Keratinocyte (primary cell): ENCODE data around the gene GRAMD1A. TPM values are rescaled to one million over a fixed set of nuclear protein-coding genes. Genes with fewer than 3 reads are reported as not detected.

ENCODE experiments used
- DNase-seq: peaks from one replicate; pipeline ENCODE4 v3.0.0-alpha.2; 2011; ENCODE audit warnings: low read depth, missing footprints, low spot score
- FAIRE-seq: peaks from 2 replicates; lab custom pipeline; 2011; peaks lifted over from hg19 to GRCh38; lab: Jason Lieb, UNC
- H2AFZ ChIP-seq: 2 replicates; pipeline ENCODE4 v1.6.0; 2012; ENCODE audit warnings: low read length, control low read depth, inconsistent platforms; ENCODE audit not compliant: control insufficient read depth
- H3K27ac ChIP-seq: 2 replicates; pipeline ENCODE4 v1.5.1; 2011; ENCODE audit warnings: low read length; ENCODE audit not compliant: control insufficient read depth, insufficient read depth
- H3K27me3 ChIP-seq: 3 replicates; pipeline ENCODE4 v1.6.0; 2011; ENCODE audit warnings: low read length; ENCODE audit not compliant: control insufficient read depth, insufficient read depth; ENCODE audit errors: extremely low read depth
- H3K36me3 ChIP-seq, 2 experiments: 2 replicates in 1 of 2; 3 replicates in 1 of 2; pipeline ENCODE4 v1.5.1; 2011; ENCODE audit warnings: low read length in 2 of 2, mild to moderate bottlenecking in 1 of 2; ENCODE audit not compliant: control insufficient read depth in 2 of 2, insufficient read depth in 2 of 2; ENCODE audit errors: extremely low read depth in 1 of 2
- H3K4me1 ChIP-seq: 3 replicates; pipeline ENCODE4 v1.5.1; 2011; ENCODE audit warnings: low read length; ENCODE audit not compliant: control insufficient read depth, insufficient read depth; ENCODE audit errors: extremely low read depth
- H3K4me2 ChIP-seq: 3 replicates; pipeline ENCODE4 v1.6.0; 2011; ENCODE audit warnings: low read depth, low read length; ENCODE audit not compliant: control insufficient read depth, insufficient read depth; ENCODE audit errors: extremely low read depth
- H3K4me3 ChIP-seq, 3 experiments: fragments of 200-600 bp in 1 of 3; sonication (generic) in 1 of 3; 2 replicates in 2 of 3; 3 replicates in 1 of 3; pipeline ENCODE4 v1.5.1; 2011 to 2016; ENCODE audit warnings: low read length in 3 of 3, mild to moderate bottlenecking in 3 of 3, control low read depth in 2 of 3, inconsistent platforms in 1 of 3, low read depth in 1 of 3, mixed read lengths in 1 of 3, mixed run types in 1 of 3, moderate library complexity in 1 of 3; ENCODE audit not compliant: control insufficient read depth in 2 of 3, insufficient read depth in 2 of 3; ENCODE audit errors: extremely low read depth in 1 of 3
- H3K79me2 ChIP-seq: 2 replicates; pipeline ENCODE4 v1.6.0; 2012; ENCODE audit warnings: low read length; ENCODE audit not compliant: control insufficient read depth, insufficient read depth
- H3K9ac ChIP-seq: 3 replicates; pipeline ENCODE4 v1.6.0; 2011; ENCODE audit warnings: low read length; ENCODE audit not compliant: control insufficient read depth, insufficient read depth; ENCODE audit errors: extremely low read depth
- H3K9me1 ChIP-seq: 3 replicates; pipeline ENCODE4 v1.6.0; 2011; ENCODE audit warnings: low read length; ENCODE audit not compliant: control insufficient read depth, insufficient read depth; ENCODE audit errors: extremely low read depth
- H3K9me3 ChIP-seq: 2 replicates; pipeline ENCODE4 v1.5.1; 2012; ENCODE audit warnings: low read depth, low read length; ENCODE audit not compliant: control insufficient read depth
- H4K20me1 ChIP-seq: 3 replicates; pipeline ENCODE4 v1.6.0; 2011; ENCODE audit warnings: low read length; ENCODE audit not compliant: control insufficient read depth, insufficient read depth; ENCODE audit errors: extremely low read depth
- CTCF ChIP-seq, 3 experiments: IDR thresholded peaks in 1 of 3; conservative IDR thresholded peaks in 1 of 3; optimal IDR thresholded peaks in 1 of 3; 2 replicates in 2 of 3; 3 replicates in 1 of 3; pipeline versions ENCODE3 to v1.5.1; 2011; ENCODE audit warnings: low read length in 3 of 3, mild to moderate bottlenecking in 3 of 3, moderate library complexity in 2 of 3, control low read depth in 1 of 3, inconsistent platforms in 1 of 3; ENCODE audit not compliant: insufficient read depth in 2 of 3; ENCODE audit errors: extremely low read depth in 1 of 3
- EZH2 ChIP-seq: IDR thresholded peaks from one replicate; pipeline ENCODE4 v1.6.1; 2012; ENCODE audit warnings: inconsistent platforms, mild to moderate bottlenecking, low read length, moderate library complexity
- dilution Hi-C: fragments of 300-500 bp; cut with MboI; formaldehyde crosslinking; loops from one replicate; pipeline ENCODE4 v1.7.0; 2020; ENCODE audit warnings: low sequenced_read_pairs; ENCODE audit not compliant: extremely low pct_ligation_motif_present
- polyA plus RNA-seq, 5 experiments: library from polyadenylated mRNA; depleted of rRNA in 3 of 5; stranded (reverse) in 3 of 5; stranded (forward) in 1 of 5; unstranded in 1 of 5; fragments of >200 nt; gene quantifications; 1 replicate in 1 of 5; 2 replicates in 3 of 5; 3 replicates in 1 of 5; pipeline versions ENCODE4 v1.2.1 to v1.2.3, GENCODE V29; 2011 to 2012; ENCODE audit warnings: missing spikeins in 2 of 5, low read depth in 1 of 5, low replicate concordance in 1 of 5

GRAMD1A gene
- polyA plus RNA-seq, 1 donor (not counting 4 experiments of a cell fraction or from before 2014, with no cell fraction given) = 24.6 TPM

- Histone ChIP-seq H3K4me1 (peaks cover 5% of the 10 kb centered on the region), H3K36me3 (no peaks in the 10 kb centered on the region), H3K9ac (no peak overlapping the region), H3K4me2 (no peak overlapping the region), H3K27me3 (no peaks in the 10 kb centered on the region), H3K4me3 (no peak overlapping the region), H4K20me1 (no peaks in the 10 kb centered on the region), H2AFZ (no peak overlapping the region), H3K9me1 (no peaks in the 10 kb centered on the region), H3K79me2 (no peaks in the 10 kb centered on the region), H3K27ac (no peak overlapping the region), H3K9me3 (peaks cover 4% of the 10 kb centered on the region)
- DNase-seq (no peak), FAIRE-seq (no peak)
- dilution Hi-C loops = no loop called here
- TF ChIP-seq CTCF (optimal IDR thresholded peaks at IDR 0.05 in 1 of 3, IDR thresholded peaks at IDR 0.05 in 1 of 3, conservative IDR thresholded peaks at IDR 0.05 in 1 of 3; ENCODE audit: extremely low read depth in 1 of 3, insufficient read depth in 2 of 3, low read length in 3 of 3) (no peak), EZH2 (no peak)
These were observed 69.0 kb downstream of the GRAMD1A start for GRCh38 chr19:35068941-35069634.

GRCh38 chr19:35069696-35070095 is 69.6 kb downstream of the GRAMD1A start:
- H3K9me1 ChIP-seq = no peaks in the 10 kb centered on the region
- DNase-seq (no peak), FAIRE-seq (no peak)
- H3K9ac ChIP-seq = no peak overlapping the region
- no peaks in the 10 kb centered on the region for H3K27me3 ChIP-seq
- peaks cover 5% of the 10 kb centered on the region for H3K4me1 ChIP-seq
- H3K36me3 ChIP-seq = no peaks in the 10 kb centered on the region
- TF ChIP-seq EZH2 (no peak), CTCF (optimal IDR thresholded peaks at IDR 0.05 in 1 of 3, IDR thresholded peaks at IDR 0.05 in 1 of 3, conservative IDR thresholded peaks at IDR 0.05 in 1 of 3; ENCODE audit: extremely low read depth in 1 of 3, insufficient read depth in 2 of 3, low read length in 3 of 3) (no peak)
- H3K4me3 ChIP-seq = no peak overlapping the region
- dilution Hi-C loops = no loop called here
- H3K9me3 ChIP-seq = peaks cover 4% of the 10 kb centered on the region
- no peak overlapping the region for H2AFZ ChIP-seq
- no peak overlapping the region for H3K4me2 ChIP-seq
- no peaks in the 10 kb centered on the region for H4K20me1 ChIP-seq
- no peak overlapping the region for H3K27ac ChIP-seq
- H3K79me2 ChIP-seq = no peaks in the 10 kb centered on the region
